Activated T-cell treated with anti-CD3 and anti-CD28 coated beads, Interleukin-2, amount 50 U/mL, for 72 hours (primary cell): ENCODE results near the gene RBP3. TPM values are rescaled to one million over a fixed set of nuclear protein-coding genes. Genes with fewer than 3 reads are reported as not detected.

Experiments
- ATAC-seq, 2 donors: fragments of 150-1000 bp; cut with Tn5 transposase; replicated peaks in 1 of 2; 2 replicates each; pipeline ENCODE4 v1.10.0; 2021; ENCODE audit warnings: moderate library complexity in 2 of 2, mild to moderate bottlenecking in 1 of 2
- DNase-seq, 2 donors: peaks; one replicate each; pipeline ENCODE4 v3.0.0; 2021 to 2022; ENCODE audit warnings: mixed read lengths in 1 of 2
- H3K27ac Mint-ChIP-seq: one replicate; pipeline ENCODE4 v1.8.0; 2022; ENCODE audit warnings: mild to moderate bottlenecking, moderate library complexity, mixed read lengths
- H3K27me3 Mint-ChIP-seq: one replicate; pipeline ENCODE4 v1.8.0; 2022; ENCODE audit warnings: low read depth, mixed read lengths
- H3K36me3 Mint-ChIP-seq, 2 donors: one replicate each; pipeline ENCODE4 v1.8.0; 2022; ENCODE audit warnings: mixed read lengths in 2 of 2, mild to moderate bottlenecking in 1 of 2; ENCODE audit not compliant: insufficient read depth in 2 of 2
- H3K4me1 Mint-ChIP-seq: one replicate; pipeline ENCODE4 v1.8.0; 2022; ENCODE audit warnings: low read depth, mixed read lengths
- H3K4me3 Mint-ChIP-seq, 2 donors: one replicate each; pipeline ENCODE4 v1.8.0; 2022; ENCODE audit warnings: mild to moderate bottlenecking in 2 of 2, mixed read lengths in 2 of 2, moderate library complexity in 2 of 2
- H3K9me3 Mint-ChIP-seq, 2 donors: one replicate each; pipeline ENCODE4 v1.8.0; 2022; ENCODE audit warnings: mixed read lengths in 2 of 2
- total RNA-seq, 2 donors: library from RNA; stranded (reverse); gene quantifications; one replicate each; pipeline ENCODE4 v1.2.3, GENCODE V29; 2022

The RBP3 gene
- total RNA-seq, 2 donors from 2014 or later = not detected

GRCh38 chr10:47400786-47401185 is 52.6 kb downstream of the RBP3 start:
- Mint-ChIP-seq H3K4me1 (peaks cover 8% of the 10 kb centered on the region), H3K36me3 (no peaks in the 10 kb centered on the region), H3K27ac (no peak overlapping the region), H3K9me3 (no peaks in the 10 kb centered on the region), H3K27me3 (peaks cover 33% of the 10 kb centered on the region), H3K4me3 (no peak overlapping the region)
- ATAC-seq (no peak), DNase-seq (no peak)

- ATAC-seq (no peak), DNase-seq (no peak)
- Mint-ChIP-seq H3K27me3 (peaks cover 29% of the 10 kb centered on the region), H3K27ac (no peak overlapping the region), H3K4me3 (no peak overlapping the region), H3K4me1 (peaks cover 8% of the 10 kb centered on the region), H3K36me3 (no peaks in the 10 kb centered on the region), H3K9me3 (no peaks in the 10 kb centered on the region)
Measured at GRCh38 chr10:47401210-47401609, 53.0 kb downstream of the RBP3 start.

GRCh38 chr10:47401874-47402640 is 53.9 kb downstream of the RBP3 start:
- Mint-ChIP-seq H3K36me3 (no peaks in the 10 kb centered on the region), H3K4me3 (no peak overlapping the region), H3K27ac (no peak overlapping the region), H3K9me3 (no peaks in the 10 kb centered on the region), H3K4me1 (peaks cover under 1% of the 10 kb centered on the region), H3K27me3 (peaks cover 21% of the 10 kb centered on the region)
- no peak for DNase-seq
- ATAC-seq = no peak

- no peaks in the 10 kb centered on the region for H3K36me3 Mint-ChIP-seq
- ATAC-seq (no peak), DNase-seq (no peak)
- no peaks in the 10 kb centered on the region for H3K9me3 Mint-ChIP-seq
- peaks cover 19% of the 10 kb centered on the region for H3K27me3 Mint-ChIP-seq
- no peak overlapping the region for H3K4me3 Mint-ChIP-seq
- H3K27ac Mint-ChIP-seq = no peak overlapping the region
- no peaks in the 10 kb centered on the region for H3K4me1 Mint-ChIP-seq
Measured at GRCh38 chr10:47402641-47403301, 54.6 kb downstream of the RBP3 start.

GRCh38 chr10:47403446-47404318 is 55.5 kb downstream of the RBP3 start:
- Mint-ChIP-seq H3K9me3 (no peaks in the 10 kb centered on the region), H3K4me1 (no peaks in the 10 kb centered on the region), H3K36me3 (no peaks in the 10 kb centered on the region), H3K27ac (no peak overlapping the region), H3K27me3 (peaks cover 14% of the 10 kb centered on the region), H3K4me3 (no peak overlapping the region)
- no peak for DNase-seq
- no peak for ATAC-seq

- no peak overlapping the region for H3K27ac Mint-ChIP-seq
- DNase-seq = no peak
- H3K4me1 Mint-ChIP-seq = no peaks in the 10 kb centered on the region
- H3K27me3 Mint-ChIP-seq = peaks cover 9% of the 10 kb centered on the region
- no peaks in the 10 kb centered on the region for H3K9me3 Mint-ChIP-seq
- no peak for ATAC-seq
- no peak overlapping the region for H3K4me3 Mint-ChIP-seq
- H3K36me3 Mint-ChIP-seq = no peaks in the 10 kb centered on the region
Measured at GRCh38 chr10:47404446-47404845, 56.3 kb downstream of the RBP3 start.

- Mint-ChIP-seq H3K36me3 (no peaks in the 10 kb centered on the region), H3K9me3 (no peaks in the 10 kb centered on the region), H3K4me1 (no peaks in the 10 kb centered on the region), H3K27ac (no peak overlapping the region), H3K4me3 (no peak overlapping the region), H3K27me3 (peaks cover 9% of the 10 kb centered on the region)
- DNase-seq (no peak), ATAC-seq (no peak)
Measured at GRCh38 chr10:47404937-47405336, 56.8 kb downstream of the RBP3 start.

GRCh38 chr10:47405857-47406547 is 57.8 kb downstream of the RBP3 start:
- peaks cover 9% of the 10 kb centered on the region for H3K27me3 Mint-ChIP-seq
- no peak overlapping the region for H3K4me3 Mint-ChIP-seq
- no peaks in the 10 kb centered on the region for H3K4me1 Mint-ChIP-seq
- H3K36me3 Mint-ChIP-seq = no peaks in the 10 kb centered on the region
- DNase-seq (no peak), ATAC-seq (no peak)
- H3K27ac Mint-ChIP-seq = no peak overlapping the region
- no peaks in the 10 kb centered on the region for H3K9me3 Mint-ChIP-seq

GRCh38 chr10:47406548-47406869 is 58.3 kb downstream of the RBP3 start:
- H3K9me3 Mint-ChIP-seq = no peaks in the 10 kb centered on the region
- H3K4me3 Mint-ChIP-seq = no peak overlapping the region
- no peaks in the 10 kb centered on the region for H3K4me1 Mint-ChIP-seq
- no peak for DNase-seq
- no peak overlapping the region for H3K27ac Mint-ChIP-seq
- ATAC-seq = no peak
- no peaks in the 10 kb centered on the region for H3K36me3 Mint-ChIP-seq
- H3K27me3 Mint-ChIP-seq = peaks cover 9% of the 10 kb centered on the region

- ATAC-seq = no peak
- no peaks in the 10 kb centered on the region for H3K4me1 Mint-ChIP-seq
- DNase-seq = no peak
- H3K27ac Mint-ChIP-seq = no peak overlapping the region
- H3K9me3 Mint-ChIP-seq = no peaks in the 10 kb centered on the region
- no peaks in the 10 kb centered on the region for H3K36me3 Mint-ChIP-seq
- no peak overlapping the region for H3K4me3 Mint-ChIP-seq
- peaks cover 9% of the 10 kb centered on the region for H3K27me3 Mint-ChIP-seq
Measured at GRCh38 chr10:47406870-47407691, 58.9 kb downstream of the RBP3 start.
